K562 (cell line): ENCODE data around the gene MSMO1.

Experiments
- DPF2 ChIP-seq: fragments of 450-650 bp; IDR thresholded peaks from 2 replicates; pipeline ENCODE4 v1.6.1; 2016
- HCFC1 ChIP-seq: IDR thresholded peaks from 2 replicates; pipeline ENCODE4 v1.6.1; 2012; ENCODE audit warnings: low read depth, low read length, improper control_type of control experiment
- HOXB6 ChIP-seq: fragments of 250-450 bp; sonication (Bioruptor Pico); IDR thresholded peaks from 2 replicates; pipeline ENCODE4 v1.5.1; 2022; ENCODE audit warnings: mild to moderate bottlenecking, borderline replicate concordance
- KLF10 ChIP-seq: fragments of 250-450 bp; sonication (Bioruptor Pico); IDR thresholded peaks from 2 replicates; pipeline ENCODE4 v1.6.1; 2021; ENCODE audit warnings: matching md5 sums
- SNIP1 ChIP-seq: fragments of 450-650 bp; IDR thresholded peaks from 2 replicates; pipeline ENCODE4 v1.7.1; 2017; ENCODE audit warnings: low read depth, mild to moderate bottlenecking
- SRSF9 ChIP-seq: fragments of 200-400 bp; formaldehyde crosslinking; IDR thresholded peaks from 2 replicates; pipeline ENCODE4 v1.6.1; 2017; ENCODE audit warnings: low read depth, low read length, borderline replicate concordance
- WHSC1 ChIP-seq: IDR thresholded peaks from one replicate; pipeline ENCODE4 v1.6.1; 2012; ENCODE audit warnings: low read length, control low read depth, inconsistent platforms
- ZKSCAN1 ChIP-seq: fragments of 150-350 bp; IDR thresholded peaks from 2 replicates; pipeline ENCODE4 v1.6.1; 2016; ENCODE audit warnings: low read depth, low read length
- ZNF354B ChIP-seq: fragments of 250-450 bp; sonication (Bioruptor Pico); IDR thresholded peaks from 2 replicates; pipeline ENCODE4 v1.4.0; 2020
- ZNF696 ChIP-seq: fragments of 250-450 bp; sonication (Bioruptor Pico); conservative IDR thresholded peaks from 2 replicates; pipeline ENCODE4 v1.4.0; 2020; ENCODE audit warnings: mild to moderate bottlenecking, moderate library complexity
- TF ChIP-seq, protein P1 (sequence below), 3 experiments: IDR thresholded peaks in 2 of 3; conservative IDR thresholded peaks in 1 of 3; 2 replicates each; pipeline ENCODE4 v1.5.1; 2011 to 2012; ENCODE audit warnings: low read length in 3 of 3, mild to moderate bottlenecking in 3 of 3, control low read depth in 2 of 3, improper control_type of control experiment in 1 of 3, inconsistent platforms in 1 of 3, low read depth in 1 of 3, mixed read lengths in 1 of 3, moderate library complexity in 1 of 3; ENCODE audit not compliant: insufficient read depth in 2 of 3
- TF ChIP-seq, protein P2 (sequence below): sonication (generic); formaldehyde crosslinking; IDR thresholded peaks from 2 replicates; pipeline ENCODE4 v1.8.1; 2022; ENCODE audit warnings: missing genetic modification reagents
- TF ChIP-seq, protein P3 (sequence below): fragments of 200-800 bp; sonication (Bioruptor generic); IDR thresholded peaks from 2 replicates; pipeline ENCODE4 v1.6.1; 2017; ENCODE audit warnings: missing genetic modification characterization, missing compliant biosample characterization

DNA sequence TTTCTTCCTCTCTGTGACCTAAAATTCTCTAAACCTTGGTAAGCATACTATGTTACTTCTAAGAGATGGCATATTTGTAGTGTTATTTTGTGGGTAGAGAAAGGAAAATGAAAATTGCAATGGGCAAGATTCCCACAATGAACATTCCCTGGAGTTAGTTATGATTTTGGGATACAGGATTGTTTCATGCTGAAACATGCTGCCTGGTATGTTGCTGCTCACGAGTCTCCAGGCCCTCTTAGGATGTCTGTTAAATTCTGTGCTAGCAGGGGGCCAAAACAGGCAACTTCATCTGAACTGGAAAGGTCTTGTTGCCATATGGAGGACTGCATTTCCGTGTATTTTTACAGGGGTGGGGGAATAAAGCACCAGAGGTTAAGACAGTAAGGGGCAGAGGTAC lies 18.9 kb upstream of the MSMO1 start:
- TF ChIP-seq, protein P1, sequence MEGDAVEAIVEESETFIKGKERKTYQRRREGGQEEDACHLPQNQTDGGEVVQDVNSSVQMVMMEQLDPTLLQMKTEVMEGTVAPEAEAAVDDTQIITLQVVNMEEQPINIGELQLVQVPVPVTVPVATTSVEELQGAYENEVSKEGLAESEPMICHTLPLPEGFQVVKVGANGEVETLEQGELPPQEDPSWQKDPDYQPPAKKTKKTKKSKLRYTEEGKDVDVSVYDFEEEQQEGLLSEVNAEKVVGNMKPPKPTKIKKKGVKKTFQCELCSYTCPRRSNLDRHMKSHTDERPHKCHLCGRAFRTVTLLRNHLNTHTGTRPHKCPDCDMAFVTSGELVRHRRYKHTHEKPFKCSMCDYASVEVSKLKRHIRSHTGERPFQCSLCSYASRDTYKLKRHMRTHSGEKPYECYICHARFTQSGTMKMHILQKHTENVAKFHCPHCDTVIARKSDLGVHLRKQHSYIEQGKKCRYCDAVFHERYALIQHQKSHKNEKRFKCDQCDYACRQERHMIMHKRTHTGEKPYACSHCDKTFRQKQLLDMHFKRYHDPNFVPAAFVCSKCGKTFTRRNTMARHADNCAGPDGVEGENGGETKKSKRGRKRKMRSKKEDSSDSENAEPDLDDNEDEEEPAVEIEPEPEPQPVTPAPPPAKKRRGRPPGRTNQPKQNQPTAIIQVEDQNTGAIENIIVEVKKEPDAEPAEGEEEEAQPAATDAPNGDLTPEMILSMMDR (IDR thresholded peaks at IDR 0.05 in 2 of 3, conservative IDR thresholded peaks at IDR 0.05 in 1 of 3; ENCODE audit: insufficient read depth in 2 of 3, low read depth in 1 of 3, low read length in 3 of 3): no peak
- TF ChIP-seq WHSC1 (no peak), ZKSCAN1 (no peak), SNIP1 (no peak), KLF10 (CRISPR knock-in tag) (no peak), ZNF696 (no peak), HCFC1 (no peak), SRSF9 (no peak), HOXB6 (CRISPR knock-in tag) (no peak), DPF2 (no peak), ZNF354B (CRISPR knock-in tag) (no peak)
- TF ChIP-seq, protein P2, sequence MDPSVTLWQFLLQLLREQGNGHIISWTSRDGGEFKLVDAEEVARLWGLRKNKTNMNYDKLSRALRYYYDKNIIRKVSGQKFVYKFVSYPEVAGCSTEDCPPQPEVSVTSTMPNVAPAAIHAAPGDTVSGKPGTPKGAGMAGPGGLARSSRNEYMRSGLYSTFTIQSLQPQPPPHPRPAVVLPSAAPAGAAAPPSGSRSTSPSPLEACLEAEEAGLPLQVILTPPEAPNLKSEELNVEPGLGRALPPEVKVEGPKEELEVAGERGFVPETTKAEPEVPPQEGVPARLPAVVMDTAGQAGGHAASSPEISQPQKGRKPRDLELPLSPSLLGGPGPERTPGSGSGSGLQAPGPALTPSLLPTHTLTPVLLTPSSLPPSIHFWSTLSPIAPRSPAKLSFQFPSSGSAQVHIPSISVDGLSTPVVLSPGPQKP: no peak
- TF ChIP-seq, protein P3, sequence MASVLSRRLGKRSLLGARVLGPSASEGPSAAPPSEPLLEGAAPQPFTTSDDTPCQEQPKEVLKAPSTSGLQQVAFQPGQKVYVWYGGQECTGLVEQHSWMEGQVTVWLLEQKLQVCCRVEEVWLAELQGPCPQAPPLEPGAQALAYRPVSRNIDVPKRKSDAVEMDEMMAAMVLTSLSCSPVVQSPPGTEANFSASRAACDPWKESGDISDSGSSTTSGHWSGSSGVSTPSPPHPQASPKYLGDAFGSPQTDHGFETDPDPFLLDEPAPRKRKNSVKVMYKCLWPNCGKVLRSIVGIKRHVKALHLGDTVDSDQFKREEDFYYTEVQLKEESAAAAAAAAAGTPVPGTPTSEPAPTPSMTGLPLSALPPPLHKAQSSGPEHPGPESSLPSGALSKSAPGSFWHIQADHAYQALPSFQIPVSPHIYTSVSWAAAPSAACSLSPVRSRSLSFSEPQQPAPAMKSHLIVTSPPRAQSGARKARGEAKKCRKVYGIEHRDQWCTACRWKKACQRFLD (CRISPR knock-in tag): no peak
